SK-N-SH treated with all-trans-retinoic acid at 6 μM for 48 hours (cell line): ENCODE results near the gene TBCE.
"Not testable (repeated sequence)": the region's sequence is repeated elsewhere in the genome, so short reads cannot be mapped to it uniquely, and the experiment has no call there.

Source experiments
- ATAC-seq: fragments of 200-7000 bp; cut with Tn5 transposase; 3 replicates; pipeline ENCODE4 v1.9.1; 2020; ENCODE audit warnings: mild to moderate bottlenecking, moderate library complexity
- ARNTL ChIP-seq: fragments of 450-650 bp; formaldehyde crosslinking; IDR thresholded peaks from 2 replicates; pipeline ENCODE4 v1.5.0; 2020; ENCODE audit warnings: low read depth, mild to moderate bottlenecking, moderate library complexity, borderline replicate concordance
- BACH2 ChIP-seq: fragments of 250-450 bp; sonication (Bioruptor Pico); IDR thresholded peaks from 2 replicates; pipeline ENCODE4 v1.9.0; 2021; ENCODE audit warnings: mild to moderate bottlenecking, borderline replicate concordance
- CREB5 ChIP-seq: fragments of 250-450 bp; sonication (Bioruptor Pico); IDR thresholded peaks from 2 replicates; pipeline ENCODE4 v1.5.1; 2020; ENCODE audit warnings: low read depth, mild to moderate bottlenecking, moderate library complexity
- CSDC2 ChIP-seq: fragments of 250-450 bp; sonication (Bioruptor Pico); IDR thresholded peaks from 2 replicates; pipeline ENCODE4 v1.5.0; 2020; ENCODE audit warnings: mild to moderate bottlenecking, moderate library complexity
- CSRNP3 ChIP-seq: fragments of 250-450 bp; sonication (Bioruptor Pico); IDR thresholded peaks from 2 replicates; pipeline ENCODE4 v1.5.1; 2021; ENCODE audit warnings: mild to moderate bottlenecking, moderate library complexity
- ESRRG ChIP-seq: fragments of 250-450 bp; sonication (Bioruptor Pico); IDR thresholded peaks from 2 replicates; pipeline ENCODE4 v1.6.1; 2021; ENCODE audit warnings: mild to moderate bottlenecking
- ISL1 ChIP-seq: fragments of 250-450 bp; sonication (Bioruptor Pico); IDR thresholded peaks from 2 replicates; pipeline ENCODE4 v2.1.2; 2022; ENCODE audit warnings: mild to moderate bottlenecking, moderate library complexity
- OSR1 ChIP-seq: fragments of 250-450 bp; sonication (Bioruptor Pico); IDR thresholded peaks from 2 replicates; pipeline ENCODE4 v1.8.0; 2022; ENCODE audit warnings: moderate library complexity, mild to moderate bottlenecking, inconsistent platforms
- PATZ1 ChIP-seq: fragments of 250-450 bp; sonication (Bioruptor Pico); IDR thresholded peaks from 2 replicates; pipeline ENCODE4 v1.8.0; 2020; ENCODE audit warnings: mild to moderate bottlenecking, moderate library complexity, borderline replicate concordance
- POU6F1 ChIP-seq: fragments of 250-450 bp; sonication (Bioruptor Pico); IDR thresholded peaks from 2 replicates; pipeline ENCODE4 v1.8.0; 2021; ENCODE audit warnings: low read depth, mild to moderate bottlenecking, moderate library complexity, borderline replicate concordance
- PPARA ChIP-seq: fragments of 250-450 bp; sonication (Bioruptor Pico); IDR thresholded peaks from 2 replicates; pipeline ENCODE4 v1.5.0; 2020; ENCODE audit warnings: mild to moderate bottlenecking, borderline replicate concordance
- RARB ChIP-seq: fragments of 250-450 bp; sonication (Bioruptor Pico); IDR thresholded peaks from 2 replicates; pipeline ENCODE4 v1.8.0; 2021; ENCODE audit warnings: mild to moderate bottlenecking, moderate library complexity
- SNAI2 ChIP-seq: fragments of 250-450 bp; sonication (Bioruptor Pico); IDR thresholded peaks from 2 replicates; pipeline ENCODE4 v1.5.0; 2020; ENCODE audit warnings: mild to moderate bottlenecking, moderate library complexity
- TCF4 ChIP-seq: fragments of 250-450 bp; sonication (Bioruptor Pico); IDR thresholded peaks from 2 replicates; pipeline ENCODE4 v1.8.0; 2021; ENCODE audit warnings: mild to moderate bottlenecking, moderate library complexity, borderline replicate concordance
- TOX ChIP-seq: fragments of 250-450 bp; sonication (Bioruptor Pico); IDR thresholded peaks from 2 replicates; pipeline ENCODE4 v1.8.0; 2021; ENCODE audit warnings: mild to moderate bottlenecking, moderate library complexity, borderline replicate concordance
- TSHZ2 ChIP-seq: fragments of 250-450 bp; sonication (Bioruptor Pico); IDR thresholded peaks from 2 replicates; pipeline ENCODE4 v1.5.0; 2020; ENCODE audit warnings: mild to moderate bottlenecking, moderate library complexity
- ZC3H10 ChIP-seq: fragments of 250-450 bp; sonication (Bioruptor Pico); IDR thresholded peaks from 2 replicates; pipeline ENCODE4 v1.5.1; 2021; ENCODE audit warnings: mild to moderate bottlenecking, moderate library complexity
- ZFP3 ChIP-seq: fragments of 250-450 bp; sonication (Bioruptor Pico); IDR thresholded peaks from 2 replicates; pipeline ENCODE4 v1.5.0; 2020; ENCODE audit warnings: mild to moderate bottlenecking, moderate library complexity
- ZFP30 ChIP-seq: fragments of 450-650 bp; formaldehyde crosslinking; IDR thresholded peaks from 2 replicates; pipeline ENCODE4 v1.5.0; 2022; ENCODE audit warnings: mild to moderate bottlenecking, moderate library complexity
- ZNF565 ChIP-seq: fragments of 450-650 bp; formaldehyde crosslinking; conservative IDR thresholded peaks from 2 replicates; pipeline ENCODE4 v1.5.0; 2020; ENCODE audit warnings: low read depth, mild to moderate bottlenecking, moderate library complexity
- ZNF70 ChIP-seq: fragments of 450-650 bp; formaldehyde crosslinking; IDR thresholded peaks from 2 replicates; pipeline ENCODE4 v1.5.0; 2020; ENCODE audit warnings: mild to moderate bottlenecking, moderate library complexity
- ZNF8 ChIP-seq: fragments of 450-650 bp; formaldehyde crosslinking; IDR thresholded peaks from 2 replicates; pipeline ENCODE4 v1.5.0; 2020; ENCODE audit warnings: mild to moderate bottlenecking, moderate library complexity

Gene TBCE

GRCh38 chr1:235455097-235455496 lies 87.9 kb downstream of the TBCE start (continued):
- no peak for TF ChIP-seq ZFP3 (CRISPR knock-in tag)
- no peak for TF ChIP-seq TOX

GRCh38 chr1:235455823-235456222 lies 88.6 kb downstream of the TBCE start:
- ATAC-seq: no peak
- TF ChIP-seq SNAI2 (CRISPR knock-in tag) (no peak), TOX (no peak), ESRRG (no peak), ZNF70 (CRISPR knock-in tag) (no peak), ZNF8 (no peak), PPARA (no peak), POU6F1 (CRISPR knock-in tag) (no peak), OSR1 (CRISPR knock-in tag) (no peak), CSDC2 (no peak), BACH2 (CRISPR knock-in tag) (no peak), TSHZ2 (CRISPR knock-in tag) (no peak)

GRCh38 chr1:235457856-235458255 lies 90.6 kb downstream of the TBCE start:
- ATAC-seq: not testable (repeated sequence)

GRCh38 chr1:235460770-235461169 lies 93.5 kb downstream of the TBCE start:
- TF ChIP-seq ZNF70 (CRISPR knock-in tag) (no peak), ZNF8 (no peak), ESRRG (no peak), ZFP3 (CRISPR knock-in tag) (no peak)
- no peak for ATAC-seq

GRCh38 chr1:235461954-235462353 lies 94.7 kb downstream of the TBCE start:
- TF ChIP-seq ZFP30 (CRISPR knock-in tag) (no peak), PPARA (no peak), ZNF565 (CRISPR knock-in tag) (no peak), CSDC2 (no peak), RARB (CRISPR knock-in tag) (no peak), ZNF70 (CRISPR knock-in tag) (no peak), TOX (no peak), PATZ1 (no peak), ZC3H10 (no peak), OSR1 (CRISPR knock-in tag) (no peak), POU6F1 (CRISPR knock-in tag) (no peak), BACH2 (CRISPR knock-in tag) (no peak), ISL1 (CRISPR knock-in tag) (no peak), CREB5 (CRISPR knock-in tag) (no peak), ARNTL (CRISPR knock-in tag) (no peak), TCF4 (no peak), CSRNP3 (CRISPR knock-in tag) (no peak)
- no peak for ATAC-seq

GRCh38 chr1:235462832-235463231 lies 95.6 kb downstream of the TBCE start:
- not testable (repeated sequence) for ATAC-seq
